IMR-90 (cell line): ENCODE data around the gene ADCK1. TPM values are rescaled to one million over a fixed set of nuclear protein-coding genes. Genes with fewer than 3 reads are reported as not detected.

Experiments
- ATAC-seq: fragments of 200-7000 bp; cut with Tn5 transposase; 2 replicates; pipeline ENCODE4 v1.9.1; 2020; ENCODE audit warnings: low read depth, mild to moderate bottlenecking, moderate library complexity
- BruUV-seq: library from RNA; stranded (reverse); fragments of 400-500 nt; replicated peaks from 2 replicates; lab custom pipeline; 2021; lab: Mats Ljungman, UMichigan
- CTCF ChIA-PET: fragments of 300-600 bp; formaldehyde crosslinking; extraction: SDS; loops from one replicate; lab custom pipeline; 2021; ENCODE audit warnings: antibody characterized with exemption; lab: Yijun Ruan, JAX
- POLR2A ChIA-PET: fragments of 300-600 bp; sonication (Branson Sonifier 250); formaldehyde crosslinking; loops from one replicate; lab custom pipeline; 2022; ENCODE audit warnings: antibody characterized with exemption; ENCODE audit not compliant: unreplicated experiment; lab: Charles Lee
- DNase-seq: peaks from one replicate; pipeline ENCODE4 v3.0.0; 2013
- H2AFZ ChIP-seq: replicated peaks from 2 replicates; pipeline ENCODE3; 2013; ENCODE audit warnings: low read length, mild to moderate bottlenecking; ENCODE audit not compliant: poor library complexity
- H2AK5ac ChIP-seq: 2 replicates; pipeline ENCODE4 v1.6.1; 2013; ENCODE audit warnings: low read depth, low read length, inconsistent platforms
- H2AK9ac ChIP-seq: replicated peaks from 2 replicates; pipeline ENCODE3; 2013; ENCODE audit warnings: mild to moderate bottlenecking, low read depth, low read length, moderate library complexity; ENCODE audit not compliant: poor library complexity
- H2BK120ac ChIP-seq: 2 replicates; pipeline ENCODE4 v1.6.1; 2013; ENCODE audit warnings: low read depth, low read length, inconsistent platforms
- H2BK15ac ChIP-seq: 3 replicates; pipeline ENCODE4 v1.6.1; 2013; ENCODE audit warnings: low read depth, low read length, inconsistent platforms
- H2BK20ac ChIP-seq: 2 replicates; pipeline ENCODE4 v1.6.1; 2013; ENCODE audit warnings: low read depth, mild to moderate bottlenecking, inconsistent platforms, low read length, moderate library complexity
- H2BK5ac ChIP-seq: 2 replicates; pipeline ENCODE4 v1.6.1; 2013; ENCODE audit warnings: mild to moderate bottlenecking, low read depth, low read length, inconsistent platforms; ENCODE audit not compliant: poor library complexity, severe bottlenecking
- H3K14ac ChIP-seq: replicated peaks from 2 replicates; pipeline ENCODE4 v1.6.1; 2013; ENCODE audit warnings: low read depth, low read length, inconsistent platforms
- H3K18ac ChIP-seq: 2 replicates; pipeline ENCODE4 v1.6.1; 2013; ENCODE audit warnings: low read depth, low read length, control low read depth
- H3K23ac ChIP-seq: 2 replicates; pipeline ENCODE4 v1.6.1; 2013; ENCODE audit warnings: low read depth, low read length, inconsistent platforms
- H3K27ac ChIP-seq: 2 replicates; pipeline ENCODE4 v1.5.1; 2013; ENCODE audit warnings: mild to moderate bottlenecking, control low read depth, low read length; ENCODE audit not compliant: insufficient read depth
- H3K27me3 ChIP-seq: 2 replicates; pipeline ENCODE4 v1.6.1; 2013; ENCODE audit warnings: low read length; ENCODE audit not compliant: control insufficient read depth, insufficient read depth
- H3K36me3 ChIP-seq: 2 replicates; pipeline ENCODE4 v1.6.1; 2013; ENCODE audit warnings: low read length, mixed read lengths; ENCODE audit not compliant: control insufficient read depth, insufficient read depth
- H3K4ac ChIP-seq: 2 replicates; pipeline ENCODE4 v1.6.1; 2013; ENCODE audit warnings: low read depth, low read length, inconsistent platforms
- H3K4me1 ChIP-seq: 2 replicates; pipeline ENCODE4 v1.6.1; 2013; ENCODE audit warnings: low read length, mixed read lengths; ENCODE audit not compliant: control insufficient read depth, insufficient read depth
- H3K4me2 ChIP-seq: 2 replicates; pipeline ENCODE4 v1.6.1; 2013; ENCODE audit warnings: low read depth, mild to moderate bottlenecking, control low read depth, low read length, moderate library complexity
- H3K4me3 ChIP-seq: 2 replicates; pipeline ENCODE4 v1.5.1; 2013; ENCODE audit warnings: low read depth, mild to moderate bottlenecking, control low read depth, low read length, moderate library complexity; ENCODE audit not compliant: insufficient read depth
- H3K56ac ChIP-seq: 2 replicates; pipeline ENCODE4 v1.6.1; 2013; ENCODE audit warnings: low read length, inconsistent platforms; ENCODE audit not compliant: insufficient read depth; ENCODE audit errors: extremely low read depth
- H3K79me1 ChIP-seq, 2 experiments: 2 replicates each; pipeline ENCODE4 v1.6.1; 2013; ENCODE audit warnings: low read length in 2 of 2, inconsistent platforms in 1 of 2, low read depth in 1 of 2
- H3K9ac ChIP-seq: 2 replicates; pipeline ENCODE4 v1.6.1; 2013; ENCODE audit warnings: low read depth, low read length, control low read depth
- H3K9me1 ChIP-seq: 2 replicates; pipeline ENCODE4 v1.6.1; 2013; ENCODE audit warnings: low read length, inconsistent platforms; ENCODE audit not compliant: insufficient read depth
- H3K9me3 ChIP-seq: 2 replicates; pipeline ENCODE4 v1.6.1; 2013; ENCODE audit warnings: low read length; ENCODE audit not compliant: control insufficient read depth, insufficient read depth
- H4K20me1 ChIP-seq: 2 replicates; pipeline ENCODE4 v1.6.1; 2013; ENCODE audit warnings: low read length, inconsistent platforms; ENCODE audit not compliant: insufficient read depth
- H4K5ac ChIP-seq: 2 replicates; pipeline ENCODE4 v1.6.1; 2013; ENCODE audit warnings: mild to moderate bottlenecking, low read depth, low read length, control low read depth
- H4K8ac ChIP-seq, 2 experiments: 2 replicates each; pipeline ENCODE4 v1.6.1; 2013; ENCODE audit warnings: low read depth in 2 of 2, low read length in 2 of 2, control low read depth in 1 of 2, inconsistent platforms in 1 of 2
- H4K91ac ChIP-seq: 2 replicates; pipeline ENCODE4 v1.6.1; 2013; ENCODE audit warnings: low read depth, low read length, inconsistent platforms; ENCODE audit not compliant: insufficient read depth
- MAFK ChIP-seq: IDR thresholded peaks from 2 replicates; pipeline ENCODE4 v1.6.1; 2012; ENCODE audit warnings: low read depth, low read length, improper control_type of control experiment
- MAZ ChIP-seq: IDR thresholded peaks from 2 replicates; pipeline ENCODE4 v1.6.1; 2012; ENCODE audit warnings: low read depth, mild to moderate bottlenecking, low read length, improper control_type of control experiment, moderate library complexity, borderline replicate concordance
- MXI1 ChIP-seq: IDR thresholded peaks from 2 replicates; pipeline ENCODE4 v1.6.1; 2012; ENCODE audit warnings: low read depth, mild to moderate bottlenecking, low read length, moderate library complexity, borderline replicate concordance
- RFX5 ChIP-seq: IDR thresholded peaks from 2 replicates; pipeline ENCODE4 v1.8.0; 2012; ENCODE audit warnings: low read depth, mild to moderate bottlenecking, low read length, moderate library complexity
- USF2 ChIP-seq: fragments of 150-350 bp; IDR thresholded peaks from 2 replicates; pipeline ENCODE4 v1.6.1; 2017; ENCODE audit warnings: mild to moderate bottlenecking, antibody characterized with exemption, low read length, low read depth
- WGBS, 2 experiments: methylation state at CpG; one replicate each; pipeline versions ENCODE4 v1.1.5 to v1.1.7; 2013; ENCODE audit warnings: missing lambda C conversion rate in 2 of 2; ENCODE audit not compliant: insufficient read length in 1 of 2; ENCODE audit errors: extremely low coverage in 2 of 2; 5-methylcytosine and 5-hydroxymethylcytosine counted together
- dilution Hi-C: fragments of 300-500 bp; cut with HindIII; formaldehyde crosslinking; loops from one replicate; pipeline ENCODE4 v1.14.3; 2018; ENCODE audit warnings: low sequenced_read_pairs; ENCODE audit not compliant: unreplicated experiment
- in situ Hi-C: fragments of 300-500 bp; cut with MboI; formaldehyde crosslinking; loops from 3 replicates; pipeline ENCODE4 v1.14.3; 2019; ENCODE audit warnings: low sequenced_read_pairs, inconsistent platforms, mixed read lengths
- intact Hi-C: fragments of 100-400 bp; cut with micrococcal nuclease; formaldehyde crosslinking; loops from 2 replicates; pipeline ENCODE4 v1.10.0; 2022
- polyA plus RNA-seq, 3 experiments: library from polyadenylated mRNA; depleted of rRNA; stranded (reverse); fragments of >200 nt; gene quantifications; 2 replicates each; pipeline ENCODE4 v1.2.3, GENCODE V29; 2012; ENCODE audit warnings: low replicate concordance in 1 of 3
- total RNA-seq: library from RNA; depleted of rRNA; stranded (reverse); fragments of >200 nt; gene quantifications from 2 replicates; pipeline ENCODE4 v1.2.3, GENCODE V29; 2012

ADCK1 gene
- total and polyA plus RNA-seq, 2 of the 4 experiments (the other 2 are of a cell fraction): 1.6 to 4.6 TPM

DNA sequence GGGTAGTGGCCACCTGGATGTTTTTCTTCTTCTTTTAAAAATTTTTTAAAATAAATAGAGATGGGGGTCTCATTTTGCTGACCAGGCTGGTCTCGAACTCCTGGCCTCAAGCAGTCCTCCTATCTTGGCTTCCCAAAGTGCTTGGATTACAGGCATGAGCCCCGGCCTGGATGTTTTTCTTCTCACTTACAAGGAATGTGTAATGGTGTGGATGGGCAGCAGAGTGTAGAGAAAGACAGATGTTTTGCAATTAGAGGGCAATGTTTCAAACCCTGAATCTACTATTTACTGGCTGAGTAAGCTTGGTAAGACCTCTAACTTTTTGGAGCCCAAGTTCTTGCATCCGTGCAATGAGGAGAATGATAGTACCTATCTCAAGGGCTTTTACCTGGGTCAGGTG, 48.1 kb downstream of the ADCK1 start:
- no TSS peak for BruUV-seq
- no peak overlapping the region for H3K4me3 ChIP-seq
- in situ Hi-C loops: no loop called here
- H3K4ac ChIP-seq: no peak overlapping the region
- no peaks in the 10 kb centered on the region for H3K9me3 ChIP-seq
- H2BK120ac ChIP-seq: no peak overlapping the region
- H2AFZ ChIP-seq: no peak overlapping the region
- no peaks in the 10 kb centered on the region for H3K9me1 ChIP-seq
- no peak overlapping the region for H3K4me2 ChIP-seq
- H3K18ac ChIP-seq: no peak overlapping the region
- H3K36me3 ChIP-seq: no peaks in the 10 kb centered on the region
- no peak overlapping the region for H2AK5ac ChIP-seq
- no peaks in the 10 kb centered on the region for H4K20me1 ChIP-seq
- WGBS, 2 experiments: 60% methylated on average over 1 of the region's 3 CpGs; no CpG with 5 or more reads in 1 of the 2 experiments
- H3K4me1 ChIP-seq: no peaks in the 10 kb centered on the region
- H2AK9ac ChIP-seq: no peak overlapping the region
- no peak overlapping the region for H3K23ac ChIP-seq
- no peak overlapping the region for H2BK5ac ChIP-seq
- no peak overlapping the region for H2BK15ac ChIP-seq
- no peaks in the 10 kb centered on the region for H3K27me3 ChIP-seq
- H3K79me1 ChIP-seq: no peaks in the 10 kb centered on the region
- TF ChIP-seq USF2 (no peak), MXI1 (no peak), RFX5 (no peak), MAFK (no peak), MAZ (no peak)
- ChIA-PET POLR2A (interaction anchor here (0.6 kb wide), 1 partner anchor 781 kb away, joined by 3 read pairs; no protein-coding TSS in a partner anchor), CTCF (no interaction called here)
- intact Hi-C loops: no loop called here
- H4K91ac ChIP-seq: no peak overlapping the region
- ATAC-seq: peak; percentile 53; the same call in 1 of the 2 replicates
- H4K5ac ChIP-seq: no peak overlapping the region
- no peak overlapping the region for H3K14ac ChIP-seq
- no peak overlapping the region for H2BK20ac ChIP-seq
- H3K56ac ChIP-seq: no peak overlapping the region
- dilution Hi-C loops: no loop called here
- H4K8ac ChIP-seq: no peak overlapping the region
- DNase-seq: peak; percentile 8
- no peak overlapping the region for H3K9ac ChIP-seq
- no peak overlapping the region for H3K27ac ChIP-seq
